Keratinocyte (primary cell): ENCODE data around the gene RGS3. TPM values are rescaled to one million over a fixed set of nuclear protein-coding genes. Genes with fewer than 3 reads are reported as not detected.

Experiments used
- DNase-seq: peaks from one replicate; pipeline ENCODE4 v3.0.0-alpha.2; 2011; ENCODE audit warnings: low read depth, missing footprints, low spot score
- FAIRE-seq: peaks from 2 replicates; lab custom pipeline; 2011; peaks lifted over from hg19 to GRCh38; lab: Jason Lieb, UNC
- H2AFZ ChIP-seq: 2 replicates; pipeline ENCODE4 v1.6.0; 2012; ENCODE audit warnings: low read length, control low read depth, inconsistent platforms; ENCODE audit not compliant: control insufficient read depth
- H3K27ac ChIP-seq: 2 replicates; pipeline ENCODE4 v1.5.1; 2011; ENCODE audit warnings: low read length; ENCODE audit not compliant: control insufficient read depth, insufficient read depth
- H3K27me3 ChIP-seq: 3 replicates; pipeline ENCODE4 v1.6.0; 2011; ENCODE audit warnings: low read length; ENCODE audit not compliant: control insufficient read depth, insufficient read depth; ENCODE audit errors: extremely low read depth
- H3K36me3 ChIP-seq, 2 experiments: 2 replicates in 1 of 2; 3 replicates in 1 of 2; pipeline ENCODE4 v1.5.1; 2011; ENCODE audit warnings: low read length in 2 of 2, mild to moderate bottlenecking in 1 of 2; ENCODE audit not compliant: control insufficient read depth in 2 of 2, insufficient read depth in 2 of 2; ENCODE audit errors: extremely low read depth in 1 of 2
- H3K4me1 ChIP-seq: 3 replicates; pipeline ENCODE4 v1.5.1; 2011; ENCODE audit warnings: low read length; ENCODE audit not compliant: control insufficient read depth, insufficient read depth; ENCODE audit errors: extremely low read depth
- H3K4me2 ChIP-seq: 3 replicates; pipeline ENCODE4 v1.6.0; 2011; ENCODE audit warnings: low read depth, low read length; ENCODE audit not compliant: control insufficient read depth, insufficient read depth; ENCODE audit errors: extremely low read depth
- H3K4me3 ChIP-seq, 3 experiments: fragments of 200-600 bp in 1 of 3; sonication (generic) in 1 of 3; 2 replicates in 2 of 3; 3 replicates in 1 of 3; pipeline ENCODE4 v1.5.1; 2011 to 2016; ENCODE audit warnings: low read length in 3 of 3, mild to moderate bottlenecking in 3 of 3, control low read depth in 2 of 3, inconsistent platforms in 1 of 3, low read depth in 1 of 3, mixed read lengths in 1 of 3, mixed run types in 1 of 3, moderate library complexity in 1 of 3; ENCODE audit not compliant: control insufficient read depth in 2 of 3, insufficient read depth in 2 of 3; ENCODE audit errors: extremely low read depth in 1 of 3
- H3K79me2 ChIP-seq: 2 replicates; pipeline ENCODE4 v1.6.0; 2012; ENCODE audit warnings: low read length; ENCODE audit not compliant: control insufficient read depth, insufficient read depth
- H3K9ac ChIP-seq: 3 replicates; pipeline ENCODE4 v1.6.0; 2011; ENCODE audit warnings: low read length; ENCODE audit not compliant: control insufficient read depth, insufficient read depth; ENCODE audit errors: extremely low read depth
- H3K9me1 ChIP-seq: 3 replicates; pipeline ENCODE4 v1.6.0; 2011; ENCODE audit warnings: low read length; ENCODE audit not compliant: control insufficient read depth, insufficient read depth; ENCODE audit errors: extremely low read depth
- H3K9me3 ChIP-seq: 2 replicates; pipeline ENCODE4 v1.5.1; 2012; ENCODE audit warnings: low read depth, low read length; ENCODE audit not compliant: control insufficient read depth
- H4K20me1 ChIP-seq: 3 replicates; pipeline ENCODE4 v1.6.0; 2011; ENCODE audit warnings: low read length; ENCODE audit not compliant: control insufficient read depth, insufficient read depth; ENCODE audit errors: extremely low read depth
- CTCF ChIP-seq, 3 experiments: IDR thresholded peaks in 1 of 3; conservative IDR thresholded peaks in 1 of 3; optimal IDR thresholded peaks in 1 of 3; 2 replicates in 2 of 3; 3 replicates in 1 of 3; pipeline versions ENCODE3 to v1.5.1; 2011; ENCODE audit warnings: low read length in 3 of 3, mild to moderate bottlenecking in 3 of 3, moderate library complexity in 2 of 3, control low read depth in 1 of 3, inconsistent platforms in 1 of 3; ENCODE audit not compliant: insufficient read depth in 2 of 3; ENCODE audit errors: extremely low read depth in 1 of 3
- EZH2 ChIP-seq: IDR thresholded peaks from one replicate; pipeline ENCODE4 v1.6.1; 2012; ENCODE audit warnings: inconsistent platforms, mild to moderate bottlenecking, low read length, moderate library complexity
- dilution Hi-C: fragments of 300-500 bp; cut with MboI; formaldehyde crosslinking; loops from one replicate; pipeline ENCODE4 v1.7.0; 2020; ENCODE audit warnings: low sequenced_read_pairs; ENCODE audit not compliant: extremely low pct_ligation_motif_present
- polyA plus RNA-seq, 5 experiments: library from polyadenylated mRNA; depleted of rRNA in 3 of 5; stranded (reverse) in 3 of 5; stranded (forward) in 1 of 5; unstranded in 1 of 5; fragments of >200 nt; gene quantifications; 1 replicate in 1 of 5; 2 replicates in 3 of 5; 3 replicates in 1 of 5; pipeline versions ENCODE4 v1.2.1 to v1.2.3, GENCODE V29; 2011 to 2012; ENCODE audit warnings: missing spikeins in 2 of 5, low read depth in 1 of 5, low replicate concordance in 1 of 5

The RGS3 gene
- polyA plus RNA-seq, 1 donor (not counting 4 experiments of a cell fraction or from before 2014, with no cell fraction given): 19.6 TPM

GRCh38 chr9:113588936-113589335 lies 125.4 kb downstream of the RGS3 start:
- peaks cover 34% of the 10 kb centered on the region for H3K4me1 ChIP-seq
- H3K4me3 ChIP-seq: no peak overlapping the region
- no peak overlapping the region for H3K27ac ChIP-seq
- no peak overlapping the region for H2AFZ ChIP-seq
- no peaks in the 10 kb centered on the region for H3K9me1 ChIP-seq
- dilution Hi-C loops: no loop called here
- FAIRE-seq: no peak
- H3K79me2 ChIP-seq: no peaks in the 10 kb centered on the region
- no peaks in the 10 kb centered on the region for H4K20me1 ChIP-seq
- no peaks in the 10 kb centered on the region for H3K9me3 ChIP-seq
- peaks cover 9 to 27% of the 10 kb centered on the region in 2 experiments for H3K36me3 ChIP-seq
- H3K4me2 ChIP-seq: no peak overlapping the region
- no peak overlapping the region for H3K9ac ChIP-seq
- no peak for DNase-seq
- TF ChIP-seq EZH2 (no peak), CTCF (optimal IDR thresholded peaks at IDR 0.05 in 1 of 3, IDR thresholded peaks at IDR 0.05 in 1 of 3, conservative IDR thresholded peaks at IDR 0.05 in 1 of 3; ENCODE audit: extremely low read depth in 1 of 3, insufficient read depth in 2 of 3, low read length in 3 of 3) (no peak)
- no peaks in the 10 kb centered on the region for H3K27me3 ChIP-seq

GRCh38 chr9:113589407-113589806 lies 125.9 kb downstream of the RGS3 start:
- no peaks in the 10 kb centered on the region for H4K20me1 ChIP-seq
- H3K9ac ChIP-seq: no peak overlapping the region
- no peaks in the 10 kb centered on the region for H3K9me3 ChIP-seq
- H3K79me2 ChIP-seq: peaks cover 3% of the 10 kb centered on the region
- H3K4me3 ChIP-seq: no peak overlapping the region
- no peak overlapping the region for H3K4me2 ChIP-seq
- peaks cover 7 to 23% of the 10 kb centered on the region in 2 experiments for H3K36me3 ChIP-seq
- no peaks in the 10 kb centered on the region for H3K27me3 ChIP-seq
- no peak for FAIRE-seq
- dilution Hi-C loops: no loop called here
- H2AFZ ChIP-seq: no peak overlapping the region
- no peak overlapping the region for H3K27ac ChIP-seq
- peaks cover 38% of the 10 kb centered on the region for H3K4me1 ChIP-seq
- DNase-seq: no peak
- TF ChIP-seq EZH2 (no peak), CTCF (optimal IDR thresholded peaks at IDR 0.05 in 1 of 3, IDR thresholded peaks at IDR 0.05 in 1 of 3, conservative IDR thresholded peaks at IDR 0.05 in 1 of 3; ENCODE audit: extremely low read depth in 1 of 3, insufficient read depth in 2 of 3, low read length in 3 of 3) (no peak)
- H3K9me1 ChIP-seq: no peaks in the 10 kb centered on the region
